HFF-Myc (cell line): ENCODE data around the gene GRAMD4.
"Not testable (repeated sequence)": the region's sequence is repeated elsewhere in the genome, so short reads cannot be mapped to it uniquely, and the experiment has no call there.

Experiments
- DNase-seq: peaks from one replicate; pipeline ENCODE4 v3.0.0-alpha.2; 2011; ENCODE audit warnings: low read depth; ENCODE audit errors: extremely low read depth
- H3K4me3 ChIP-seq: replicated peaks from 2 replicates; pipeline ENCODE4 v1.5.1; 2011; ENCODE audit warnings: low read depth, mild to moderate bottlenecking, control low read depth, low read length
- CTCF ChIP-seq: IDR thresholded peaks from 2 replicates; pipeline ENCODE4 v1.5.1; 2012; ENCODE audit warnings: mild to moderate bottlenecking, low read depth, low read length, control low read depth; ENCODE audit errors: missing control alignments

Gene GRAMD4

GRCh38 chr22:46619240-46619829 is 851 bp upstream of the GRAMD4 start:
- no peak for DNase-seq
- no peak overlapping the region for H3K4me3 ChIP-seq
- TF ChIP-seq CTCF, result no peak

GRCh38 chr22:46620588-46621242 is 529 bp downstream of the GRAMD4 start:
- no peak for TF ChIP-seq CTCF
- no peak for DNase-seq
- no peak overlapping the region for H3K4me3 ChIP-seq

GRCh38 chr22:46621243-46621930 is 1.2 kb downstream of the GRAMD4 start:
- not testable (repeated sequence) for H3K4me3 ChIP-seq, DNase-seq

GRCh38 chr22:46622081-46622521 is 1.9 kb downstream of the GRAMD4 start:
- DNase-seq, result no peak
- no peak overlapping the region for H3K4me3 ChIP-seq

GRCh38 chr22:46625113-46625842 is 5.1 kb downstream of the GRAMD4 start:
- no peak for TF ChIP-seq CTCF
- DNase-seq, result no peak
- H3K4me3 ChIP-seq, result no peak overlapping the region

More at GRCh38 chr22:46622081-46622521, 1.9 kb downstream of the GRAMD4 start:
- no peak for TF ChIP-seq CTCF

GRCh38 chr22:46625843-46626349 is 5.7 kb downstream of the GRAMD4 start:
- no peak for DNase-seq
- TF ChIP-seq CTCF, result no peak
- H3K4me3 ChIP-seq, result no peak overlapping the region

GRCh38 chr22:46626356-46626755 is 6.2 kb downstream of the GRAMD4 start:
- H3K4me3 ChIP-seq, result no peak overlapping the region
- TF ChIP-seq CTCF, result no peak
- DNase-seq, result no peak
